Measurements from ENCODE around the gene LMAN2. TPM values are rescaled to one million over a fixed set of nuclear protein-coding genes. Genes with fewer than 3 reads are reported as not detected.

LMAN2 gene
- total and polyA plus RNA-seq, 8 donors: 71.1 to 128 (median 92.6) TPM

DNA sequence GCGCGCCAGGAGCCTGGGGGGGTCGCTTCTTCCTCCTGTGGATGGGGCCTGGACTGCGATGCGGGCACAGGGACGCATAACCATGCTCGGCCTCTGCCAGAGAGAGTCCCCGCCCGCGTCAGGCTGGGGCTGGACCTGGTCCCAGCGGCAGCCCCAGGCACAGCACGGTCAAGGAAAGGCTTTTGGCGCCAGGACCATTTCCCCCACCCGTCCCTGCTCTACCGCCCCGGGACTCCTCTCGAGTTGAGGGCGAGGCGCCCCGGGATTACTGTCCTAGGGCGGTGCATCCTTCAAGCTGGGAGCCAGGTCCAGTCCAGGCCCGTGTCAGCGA is 40.1 kb downstream of the LMAN2 start:
- no peaks in the 10 kb centered on the region for H3K9me3 ChIP-seq
- WGBS, 2 donors: 16 to 48% methylated on average over 13 to 23 of the region's 23 CpGs
- H3K27me3 ChIP-seq: no peaks in the 10 kb centered on the region
- DNase-seq: peak in 2 of 6 donors; percentile 67 to 82
- H3K4me3 ChIP-seq: peak overlapping the region; percentile 20 to 50 (median 32)
- peaks cover 0 to 12% (median 5%) of the 10 kb centered on the region in 3 donors for H3K36me3 ChIP-seq
- no peak for FAIRE-seq
- ATAC-seq: no peak
- TF ChIP-seq, protein P1, sequence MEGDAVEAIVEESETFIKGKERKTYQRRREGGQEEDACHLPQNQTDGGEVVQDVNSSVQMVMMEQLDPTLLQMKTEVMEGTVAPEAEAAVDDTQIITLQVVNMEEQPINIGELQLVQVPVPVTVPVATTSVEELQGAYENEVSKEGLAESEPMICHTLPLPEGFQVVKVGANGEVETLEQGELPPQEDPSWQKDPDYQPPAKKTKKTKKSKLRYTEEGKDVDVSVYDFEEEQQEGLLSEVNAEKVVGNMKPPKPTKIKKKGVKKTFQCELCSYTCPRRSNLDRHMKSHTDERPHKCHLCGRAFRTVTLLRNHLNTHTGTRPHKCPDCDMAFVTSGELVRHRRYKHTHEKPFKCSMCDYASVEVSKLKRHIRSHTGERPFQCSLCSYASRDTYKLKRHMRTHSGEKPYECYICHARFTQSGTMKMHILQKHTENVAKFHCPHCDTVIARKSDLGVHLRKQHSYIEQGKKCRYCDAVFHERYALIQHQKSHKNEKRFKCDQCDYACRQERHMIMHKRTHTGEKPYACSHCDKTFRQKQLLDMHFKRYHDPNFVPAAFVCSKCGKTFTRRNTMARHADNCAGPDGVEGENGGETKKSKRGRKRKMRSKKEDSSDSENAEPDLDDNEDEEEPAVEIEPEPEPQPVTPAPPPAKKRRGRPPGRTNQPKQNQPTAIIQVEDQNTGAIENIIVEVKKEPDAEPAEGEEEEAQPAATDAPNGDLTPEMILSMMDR (IDR thresholded peaks at IDR 0.05): no peak
- intact Hi-C loops (cut with DNase I): loop anchor here in 1 of 3 donors (10.0 kb wide), 2 partner anchors 73 to 143 kb away; partner anchors contain the start of gene SLC34A1
- peaks cover 11 to 32% (median 12%) of the 10 kb centered on the region in 3 donors for H3K4me1 ChIP-seq
- no peak overlapping the region for H3K27ac ChIP-seq

GRCh38 chr5:177310757-177311391 is 40.6 kb downstream of the LMAN2 start:
- peaks cover 11 to 32% (median 12%) of the 10 kb centered on the region in 3 donors for H3K4me1 ChIP-seq
- no peak for FAIRE-seq
- peak overlapping the region in 1 of 4 donors; percentile 50 for H3K4me3 ChIP-seq
- WGBS, 2 donors: 52 to 55% methylated on average over 13 to 19 of the region's 20 CpGs
- ATAC-seq: no peak
- peak in 2 of 6 donors; percentile 28 to 47 for DNase-seq
- no peak overlapping the region for H3K27ac ChIP-seq
- no peaks in the 10 kb centered on the region for H3K27me3 ChIP-seq
- intact Hi-C loops (cut with DNase I): loop anchor here in 1 of 3 donors (10.0 kb wide), 2 partner anchors 74 to 144 kb away; partner anchors contain the start of gene SLC34A1
- H3K36me3 ChIP-seq: peaks cover 0 to 12% (median 7%) of the 10 kb centered on the region in 3 donors
- H3K9me3 ChIP-seq: no peaks in the 10 kb centered on the region
- TF ChIP-seq, protein P1 (IDR thresholded peaks at IDR 0.05): no peak

DNA sequence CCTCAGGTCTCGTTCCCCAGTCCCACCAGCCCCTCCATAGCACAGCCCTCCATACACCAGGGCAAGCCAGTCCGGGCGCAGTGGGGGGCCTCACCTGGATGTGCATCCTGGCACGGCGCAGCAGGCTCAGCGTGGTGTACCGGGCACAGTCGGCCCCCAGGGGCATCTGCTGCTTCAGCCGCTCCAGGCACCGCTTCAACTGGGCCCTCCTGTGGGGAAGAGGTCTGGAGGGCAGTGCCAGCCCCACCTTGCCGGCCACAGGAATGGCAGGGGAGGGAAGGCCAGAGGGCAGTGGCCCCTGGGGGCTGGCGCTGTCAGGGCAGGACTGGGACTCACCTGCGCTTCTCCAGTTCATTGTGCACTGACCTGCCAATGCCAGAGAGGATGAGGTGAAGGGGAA is 41.1 kb downstream of the LMAN2 start:
- Histone ChIP-seq H3K27ac (no peak overlapping the region), H3K9me3 (no peaks in the 10 kb centered on the region), H3K4me1 (peaks cover 15 to 34% (median 16%) of the 10 kb centered on the region in 3 donors), H3K4me3 (no peak overlapping the region), H3K27me3 (no peaks in the 10 kb centered on the region), H3K36me3 (peaks cover 0 to 12% (median 7%) of the 10 kb centered on the region in 3 donors)
- 93% methylated on average over 12 to 13 of the region's 13 CpGs for WGBS, 2 donors
- DNase-seq: peak in 4 of 6 donors; percentile 29 to 83 (median 44)
- no peak for ATAC-seq
- FAIRE-seq: no peak
- intact Hi-C loops (cut with DNase I): loop anchor here in 1 of 3 donors (10.0 kb wide), 2 partner anchors 74 to 144 kb away; partner anchors contain the start of gene SLC34A1
- TF ChIP-seq, protein P1 (IDR thresholded peaks at IDR 0.05): no peak

DNA sequence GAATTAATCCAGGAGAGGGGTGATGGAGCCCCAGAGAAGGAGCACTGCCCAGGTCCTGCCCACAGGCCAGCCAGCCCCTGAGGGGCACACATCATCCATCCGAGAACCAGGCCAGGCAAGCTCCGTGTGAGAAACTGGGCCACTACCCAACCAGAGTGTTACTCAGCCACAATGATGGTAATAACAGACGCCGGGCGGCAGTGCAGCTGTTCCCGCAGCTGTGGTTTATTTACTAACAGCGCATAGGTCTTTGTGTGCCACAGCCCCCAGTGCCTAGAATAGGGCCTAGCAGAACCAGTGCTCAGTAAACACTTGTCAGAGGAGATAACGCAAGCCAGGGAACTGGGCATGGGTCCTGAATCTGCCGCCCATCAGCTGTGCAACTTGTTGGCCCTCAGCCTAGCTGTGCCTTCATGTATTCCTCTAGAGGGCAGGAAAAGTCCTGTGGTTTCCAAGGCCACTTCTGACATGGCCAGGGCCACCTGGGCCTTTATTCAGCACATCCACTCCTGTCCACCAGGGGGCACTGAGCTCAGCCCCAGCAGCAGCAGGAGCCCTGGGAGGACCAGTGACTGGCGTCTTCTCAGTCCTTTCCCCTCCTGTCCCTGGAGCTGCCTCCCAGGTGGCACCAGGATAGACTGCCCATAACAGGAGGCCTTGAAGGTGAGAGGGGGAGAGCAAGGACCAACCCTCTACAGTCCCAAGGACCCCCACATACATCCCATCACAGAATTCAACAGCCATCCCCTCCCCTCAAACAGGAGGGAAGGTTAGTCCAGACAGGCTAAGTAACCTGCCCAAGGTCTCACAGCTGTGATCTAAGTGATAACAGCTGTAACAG is 41.9 kb downstream of the LMAN2 start:
- H3K4me3 ChIP-seq: no peak overlapping the region
- peaks cover 15 to 42% (median 24%) of the 10 kb centered on the region in 3 donors for H3K4me1 ChIP-seq
- H3K9me3 ChIP-seq: no peaks in the 10 kb centered on the region
- peaks cover 0 to 12% (median 7%) of the 10 kb centered on the region in 3 donors for H3K36me3 ChIP-seq
- H3K27ac ChIP-seq: peak overlapping the region in 2 of 4 donors; percentile 51 to 58
- 55 to 62% methylated on average over 10 of the region's 10 CpGs for WGBS, 2 donors
- ATAC-seq: peak; percentile 11 to 33 (median 14)
- DNase-seq: peak in 4 of 6 donors; percentile 44 to 74 (median 62)
- TF ChIP-seq, protein P1 (IDR thresholded peaks at IDR 0.05): peak; percentile 47 to 68 (median 56)
- intact Hi-C loops (cut with DNase I): loop anchor here in 2 of 3 donors (10.0 kb wide), 3 partner anchors 75 to 195 kb away; partner anchors contain the start of gene SLC34A1 (in 1 of the 2)
- H3K27me3 ChIP-seq: no peaks in the 10 kb centered on the region
- FAIRE-seq: no peak

All from pancreas (tissue), 10 donors.